SJSA1 (cell line): ENCODE data around the gene BMPER. TPM values are rescaled to one million over a fixed set of nuclear protein-coding genes. Genes with fewer than 3 reads are reported as not detected.

Source experiments
- DNase-seq, 2 experiments: peaks; one replicate each; pipeline ENCODE4 v3.0.0-alpha.2; 2015 to 2020; ENCODE audit warnings: low spot score in 2 of 2, low read depth in 1 of 2
- H3K27ac ChIP-seq: fragments of 250-450 bp; sonication (Bioruptor Pico); 2 replicates; pipeline ENCODE4 v1.5.1; 2020; ENCODE audit warnings: mild to moderate bottlenecking, moderate library complexity
- H3K27me3 ChIP-seq: fragments of 250-450 bp; sonication (Bioruptor Pico); replicated peaks from 2 replicates; pipeline ENCODE4 v1.5.1; 2020; ENCODE audit warnings: mild to moderate bottlenecking, moderate library complexity
- H3K36me3 ChIP-seq: fragments of 250-450 bp; sonication (Bioruptor Pico); 2 replicates; pipeline ENCODE4 v1.5.1; 2020; ENCODE audit warnings: mild to moderate bottlenecking
- H3K4me1 ChIP-seq: fragments of 250-450 bp; sonication (Bioruptor Pico); replicated peaks from 2 replicates; pipeline ENCODE4 v1.6.1; 2021; ENCODE audit warnings: mild to moderate bottlenecking
- H3K4me3 ChIP-seq: fragments of 250-450 bp; sonication (Bioruptor Pico); 2 replicates; pipeline ENCODE4 v1.5.1; 2020; ENCODE audit warnings: mild to moderate bottlenecking
- H3K9me3 ChIP-seq: fragments of 250-450 bp; sonication (Bioruptor Pico); replicated peaks from 2 replicates; pipeline ENCODE4 v1.5.1; 2020; ENCODE audit warnings: mild to moderate bottlenecking
- total RNA-seq: library from RNA; depleted of rRNA; stranded (reverse); fragments of >200 nt; shearing (Covaris generic); gene quantifications from 2 replicates; pipeline ENCODE4 v1.2.3, GENCODE V29; 2014

Gene BMPER
- total RNA-seq, 1 experiment from 2014 or later: 2.8 TPM

- Histone ChIP-seq H3K9me3 (no peaks in the 10 kb centered on the region), H3K27ac (peak overlapping the region; percentile 80), H3K27me3 (no peaks in the 10 kb centered on the region), H3K4me1 (peaks cover 38% of the 10 kb centered on the region), H3K4me3 (no peak overlapping the region), H3K36me3 (no peaks in the 10 kb centered on the region)
- DNase-seq: no peak
Measured at GRCh38 chr7:33979300-33979806, 74.0 kb downstream of the BMPER start.

- H3K27me3 ChIP-seq: no peaks in the 10 kb centered on the region
- DNase-seq: peak; percentile 57 to 85
- no peaks in the 10 kb centered on the region for H3K9me3 ChIP-seq
- no peaks in the 10 kb centered on the region for H3K36me3 ChIP-seq
- H3K4me3 ChIP-seq: no peak overlapping the region
- H3K4me1 ChIP-seq: peaks cover 38% of the 10 kb centered on the region
- H3K27ac ChIP-seq: peak overlapping the region; percentile 80
Measured at GRCh38 chr7:33979807-33980355, 74.5 kb downstream of the BMPER start.

- Histone ChIP-seq H3K27ac (peak overlapping the region; percentile 80), H3K36me3 (no peaks in the 10 kb centered on the region), H3K4me1 (peaks cover 44% of the 10 kb centered on the region), H3K9me3 (no peaks in the 10 kb centered on the region), H3K27me3 (no peaks in the 10 kb centered on the region), H3K4me3 (no peak overlapping the region)
- no peak for DNase-seq
Measured at GRCh38 chr7:33981226-33981625, 75.9 kb downstream of the BMPER start.

GRCh38 chr7:33981671-33982424 lies 76.5 kb downstream of the BMPER start:
- peak overlapping the region; percentile 80 for H3K27ac ChIP-seq
- H3K27me3 ChIP-seq: no peaks in the 10 kb centered on the region
- peaks cover 50% of the 10 kb centered on the region for H3K4me1 ChIP-seq

GRCh38 chr7:33982425-33982786 lies 77.1 kb downstream of the BMPER start:
- H3K36me3 ChIP-seq: no peaks in the 10 kb centered on the region
- H3K27ac ChIP-seq: no peak overlapping the region

More at GRCh38 chr7:33981671-33982424, 76.5 kb downstream of the BMPER start:
- H3K36me3 ChIP-seq: no peaks in the 10 kb centered on the region
- H3K4me3 ChIP-seq: no peak overlapping the region
- H3K9me3 ChIP-seq: no peaks in the 10 kb centered on the region
- no peak for DNase-seq

GRCh38 chr7:33986451-33986850 lies 81.1 kb downstream of the BMPER start:
- Histone ChIP-seq H3K4me1 (peaks cover 39% of the 10 kb centered on the region), H3K9me3 (no peaks in the 10 kb centered on the region), H3K4me3 (no peak overlapping the region), H3K36me3 (no peaks in the 10 kb centered on the region), H3K27ac (peak overlapping the region; percentile 76), H3K27me3 (no peaks in the 10 kb centered on the region)
- no peak for DNase-seq

More at GRCh38 chr7:33982425-33982786, 77.1 kb downstream of the BMPER start:
- peaks cover 55% of the 10 kb centered on the region for H3K4me1 ChIP-seq
- H3K4me3 ChIP-seq: no peak overlapping the region
- H3K27me3 ChIP-seq: no peaks in the 10 kb centered on the region
- DNase-seq: peak in 1 of 2 experiments; percentile 43
- no peaks in the 10 kb centered on the region for H3K9me3 ChIP-seq

DNA sequence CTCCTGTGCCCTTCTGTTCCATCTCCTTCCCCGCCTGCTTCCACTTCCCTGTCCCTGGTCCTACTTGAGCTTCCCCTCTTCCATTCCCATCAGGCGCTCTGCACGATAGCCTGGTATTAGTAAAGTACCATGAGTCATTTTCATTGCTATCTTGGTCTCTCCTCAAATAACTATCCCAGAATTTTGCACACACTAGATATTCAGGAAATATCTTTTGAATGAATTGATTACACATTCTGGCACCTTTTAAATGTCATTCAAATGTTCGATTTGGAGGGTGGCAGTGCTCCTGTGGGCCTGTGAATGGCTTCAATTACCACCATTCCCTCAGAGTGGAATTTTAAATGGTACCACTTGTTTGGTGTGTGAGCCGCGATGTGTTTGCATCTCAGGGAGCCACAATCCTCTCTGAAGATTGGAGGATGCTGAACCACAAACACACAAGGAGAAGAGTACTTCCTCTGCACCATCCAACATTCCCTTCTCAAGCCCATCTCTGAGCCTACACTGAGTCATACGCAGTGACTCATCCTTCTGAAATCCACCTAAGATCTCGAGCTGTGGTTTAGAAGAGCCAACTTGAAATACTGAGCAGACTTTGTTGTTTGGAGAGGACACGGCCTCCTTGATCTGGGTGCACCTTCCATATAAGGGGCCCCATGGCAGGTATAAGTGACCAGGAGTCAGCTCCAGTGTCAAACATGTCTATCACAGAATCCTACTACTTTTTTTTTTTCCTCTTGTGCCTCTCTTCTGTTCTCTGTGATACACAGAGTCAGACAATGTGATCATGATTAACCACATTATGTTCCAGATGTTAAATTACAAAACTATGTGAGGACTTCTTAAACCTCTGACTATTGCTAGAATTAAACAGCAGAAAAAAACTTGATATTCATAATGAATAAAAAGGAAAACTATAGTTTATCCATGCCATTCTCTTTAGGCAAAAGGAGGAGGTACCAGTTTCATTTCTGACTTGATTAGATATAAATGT lies 81.9 kb downstream of the BMPER start:
- H3K27ac ChIP-seq: peak overlapping the region; percentile 76
- H3K36me3 ChIP-seq: no peaks in the 10 kb centered on the region
- peaks cover 31% of the 10 kb centered on the region for H3K4me1 ChIP-seq
- H3K27me3 ChIP-seq: no peaks in the 10 kb centered on the region
- no peaks in the 10 kb centered on the region for H3K9me3 ChIP-seq
- peak; percentile 86 to 97 for DNase-seq
- no peak overlapping the region for H3K4me3 ChIP-seq

GRCh38 chr7:33996899-33997298 lies 91.6 kb downstream of the BMPER start:
- DNase-seq: no peak
- no peak overlapping the region for H3K27ac ChIP-seq
- no peaks in the 10 kb centered on the region for H3K27me3 ChIP-seq
- H3K36me3 ChIP-seq: no peaks in the 10 kb centered on the region
- peaks cover 4% of the 10 kb centered on the region; the same call in 1 of the 2 replicates for H3K4me1 ChIP-seq
- H3K9me3 ChIP-seq: no peaks in the 10 kb centered on the region
- H3K4me3 ChIP-seq: no peak overlapping the region

- Histone ChIP-seq H3K27me3 (no peaks in the 10 kb centered on the region), H3K36me3 (no peaks in the 10 kb centered on the region), H3K4me3 (no peak overlapping the region), H3K4me1 (peaks cover 4% of the 10 kb centered on the region; the same call in 1 of the 2 replicates), H3K9me3 (no peaks in the 10 kb centered on the region), H3K27ac (no peak overlapping the region)
- DNase-seq: no peak
Measured at GRCh38 chr7:33998476-33998875, 93.1 kb downstream of the BMPER start.

DNA sequence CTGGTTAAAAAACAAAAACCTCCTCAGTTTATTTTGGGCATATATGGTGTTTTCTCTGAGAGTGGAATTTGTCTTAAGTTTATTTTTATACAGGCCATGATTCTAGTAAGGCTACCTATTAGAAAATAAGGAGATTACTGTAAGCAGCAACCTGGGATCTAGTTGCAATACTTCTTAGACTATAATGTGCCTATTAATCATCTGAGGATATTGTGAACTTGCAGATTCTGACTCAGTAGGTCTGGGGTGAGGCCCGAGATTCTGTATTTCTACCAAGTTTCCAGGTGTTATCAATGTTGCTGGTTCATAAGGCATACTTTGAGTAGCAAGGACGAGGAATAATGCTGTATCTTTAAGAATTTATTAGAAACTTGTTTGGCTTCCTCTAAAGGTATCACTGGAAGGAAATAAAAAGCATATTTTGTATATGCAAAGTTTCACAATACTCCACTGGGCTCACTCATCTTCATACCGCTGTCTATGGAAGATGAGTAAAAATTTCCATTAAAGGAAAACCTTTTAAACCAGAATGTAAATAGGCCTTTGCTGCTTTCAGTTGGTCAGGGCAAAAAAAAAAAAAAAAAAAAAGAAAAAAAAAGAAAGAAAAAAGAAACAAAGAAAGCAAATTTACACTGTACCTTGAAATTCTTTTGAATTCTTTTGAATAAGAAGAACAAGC lies 105.8 kb downstream of the BMPER start:
- Histone ChIP-seq H3K27ac (peak overlapping the region; percentile 51), H3K4me3 (no peak overlapping the region)
- DNase-seq: no peak

DNA sequence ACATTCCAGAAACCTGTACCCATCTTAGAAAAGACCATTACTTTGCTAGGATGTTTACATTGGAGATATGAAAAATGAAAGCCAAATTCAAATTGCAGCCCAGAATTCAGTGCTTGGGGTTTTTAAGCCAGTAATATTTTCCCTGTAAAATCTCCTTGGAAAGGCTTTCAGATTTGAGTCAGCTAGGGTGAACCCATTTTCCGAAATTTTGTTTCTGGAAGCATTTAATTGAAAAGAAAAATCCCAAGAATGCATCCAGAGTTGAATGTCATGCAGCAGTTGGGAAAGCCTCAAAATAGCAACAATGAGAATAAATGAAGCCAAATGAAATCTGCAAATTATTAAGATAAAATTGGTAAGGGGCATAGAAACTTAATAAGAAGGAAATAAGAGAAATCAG lies 106.4 kb downstream of the BMPER start:
- H3K27me3 ChIP-seq: no peaks in the 10 kb centered on the region
- peaks cover 17% of the 10 kb centered on the region for H3K4me1 ChIP-seq
- no peaks in the 10 kb centered on the region for H3K36me3 ChIP-seq
- no peak overlapping the region for H3K4me3 ChIP-seq
- H3K9me3 ChIP-seq: no peaks in the 10 kb centered on the region
- DNase-seq: peak in 1 of 2 experiments; percentile 58
- H3K27ac ChIP-seq: peak overlapping the region; percentile 51

More for the DNA sequence above, 105.8 kb downstream of the BMPER start:
- H3K27me3 ChIP-seq: no peaks in the 10 kb centered on the region
- H3K4me1 ChIP-seq: peaks cover 17% of the 10 kb centered on the region
- H3K36me3 ChIP-seq: no peaks in the 10 kb centered on the region
- H3K9me3 ChIP-seq: no peaks in the 10 kb centered on the region

GRCh38 chr7:34013421-34013820 lies 108.1 kb downstream of the BMPER start:
- Histone ChIP-seq H3K4me3 (no peak overlapping the region), H3K4me1 (peaks cover 17% of the 10 kb centered on the region), H3K27me3 (no peaks in the 10 kb centered on the region), H3K36me3 (no peaks in the 10 kb centered on the region), H3K27ac (no peak overlapping the region), H3K9me3 (no peaks in the 10 kb centered on the region)
- no peak for DNase-seq

DNA sequence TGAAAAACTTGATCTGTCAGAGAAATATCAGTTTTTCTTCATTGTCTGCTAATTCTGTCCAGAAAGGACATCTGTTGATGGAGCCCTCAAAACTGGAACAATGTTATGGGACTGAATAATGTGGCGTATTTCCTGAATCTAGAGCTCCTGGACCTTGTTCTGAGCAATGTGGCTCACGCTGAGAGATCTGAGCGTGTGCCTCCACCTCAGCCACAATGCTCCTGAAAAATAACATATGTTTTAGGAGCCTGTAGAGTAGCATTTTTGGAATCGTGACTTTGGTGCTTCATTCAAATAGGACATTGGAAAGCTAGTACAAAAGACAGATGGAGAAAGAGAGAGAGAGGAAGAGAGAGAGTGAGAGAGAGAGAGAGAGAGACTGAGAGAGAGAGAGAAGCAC lies 110.3 kb downstream of the BMPER start:
- Histone ChIP-seq H3K36me3 (no peaks in the 10 kb centered on the region), H3K4me1 (peaks cover 17% of the 10 kb centered on the region), H3K27ac (no peak overlapping the region), H3K4me3 (no peak overlapping the region), H3K9me3 (no peaks in the 10 kb centered on the region), H3K27me3 (no peaks in the 10 kb centered on the region)
- no peak for DNase-seq
